SU-DHL-6 (cell line): ENCODE measurements around the gene CTNNBIP1.

Experiments
- H2AFZ ChIP-seq: fragments of 200-600 bp; sonication (generic); 2 replicates; pipeline ENCODE4 v1.6.1; 2014; ENCODE audit warnings: low read depth, mild to moderate bottlenecking, moderate library complexity, mixed read lengths, antibody characterized with exemption, low read length; ENCODE audit not compliant: severe bottlenecking
- H3F3A ChIP-seq: fragments of 200-600 bp; shearing (Covaris generic); 2 replicates; pipeline ENCODE4 v1.6.0; 2016; ENCODE audit warnings: antibody characterized with exemption, mild to moderate bottlenecking; ENCODE audit not compliant: insufficient read depth
- H3K27ac ChIP-seq: fragments of 200-600 bp; sonication (generic); 2 replicates; pipeline ENCODE4 v1.5.1; 2016; ENCODE audit warnings: low read depth, mild to moderate bottlenecking, low read length, moderate library complexity, mixed read lengths
- H3K27me3 ChIP-seq: fragments of 200-600 bp; sonication (generic), shearing (Covaris generic); 2 replicates; pipeline ENCODE4 v1.6.0; 2014; ENCODE audit warnings: mild to moderate bottlenecking, low read length
- H3K36me3 ChIP-seq: fragments of 200-600 bp; sonication (generic); 2 replicates; pipeline ENCODE4 v1.6.1; 2014; ENCODE audit warnings: mild to moderate bottlenecking, low read length, mixed read lengths
- H3K4me2 ChIP-seq: fragments of 300-600, 200-600 bp; shearing (Covaris generic), sonication (generic); 2 replicates; pipeline ENCODE4 v1.6.0; 2014; ENCODE audit warnings: low read length, low read depth, mild to moderate bottlenecking; ENCODE audit not compliant: poor library complexity, severe bottlenecking
- H3K4me3 ChIP-seq: fragments of 200-600 bp; sonication (generic); 2 replicates; pipeline ENCODE4 v1.5.1; 2014; ENCODE audit warnings: antibody characterized with exemption, low read length, mild to moderate bottlenecking, mixed read lengths; ENCODE audit not compliant: insufficient read depth, poor library complexity, severe bottlenecking
- H3K79me2 ChIP-seq: fragments of 200-600 bp; sonication (generic); 2 replicates; pipeline ENCODE4 v1.6.1; 2014; ENCODE audit warnings: mild to moderate bottlenecking, low read length, moderate library complexity; ENCODE audit not compliant: insufficient read depth
- H3K9ac ChIP-seq: fragments of 200-600 bp; sonication (generic); 2 replicates; pipeline ENCODE4 v1.7.0; 2014; ENCODE audit warnings: mild to moderate bottlenecking, low read length
- H3K9me2 ChIP-seq: fragments of 200-600 bp; sonication (generic); replicated peaks from 2 replicates; pipeline ENCODE4 v1.6.1; 2014; ENCODE audit warnings: low read length; ENCODE audit not compliant: insufficient read depth
- H3K9me3 ChIP-seq: fragments of 200-600 bp; sonication (generic); 2 replicates; pipeline ENCODE4 v1.6.1; 2014; ENCODE audit warnings: low read length, mixed read lengths; ENCODE audit not compliant: insufficient read depth
- H4K20me1 ChIP-seq: fragments of 200-600 bp; sonication (generic); 2 replicates; pipeline ENCODE4 v1.6.1; 2014; ENCODE audit warnings: low read depth, mild to moderate bottlenecking, antibody characterized with exemption, low read length, moderate library complexity, mixed read lengths
- CTCF ChIP-seq: fragments of 200-600 bp; sonication (generic); IDR thresholded peaks from one replicate; pipeline ENCODE4 v1.5.1; 2017; ENCODE audit warnings: antibody characterized with exemption, mild to moderate bottlenecking, low read length, moderate library complexity; ENCODE audit not compliant: insufficient read depth, poor library complexity, severe bottlenecking
- EZH2phosphoT487 ChIP-seq: fragments of 200-600 bp; sonication (generic), shearing (Covaris generic); conservative IDR thresholded peaks from 2 replicates; pipeline ENCODE4 v1.6.1; 2018; ENCODE audit warnings: mild to moderate bottlenecking, antibody characterized with exemption, low read length, moderate library complexity, mixed read lengths

Gene CTNNBIP1

GRCh38 chr1:9835404-9835757 is 74.7 kb downstream of the CTNNBIP1 start:
- Histone ChIP-seq H3K4me2 (no peak overlapping the region), H3K9ac (no peak overlapping the region)

GRCh38 chr1:9833632-9834031 is 76.4 kb downstream of the CTNNBIP1 start:
- H4K20me1 ChIP-seq: no peaks in the 10 kb centered on the region
- H3K27ac ChIP-seq: no peak overlapping the region
- H3K9me3 ChIP-seq: no peaks in the 10 kb centered on the region
- no peaks in the 10 kb centered on the region for H3F3A ChIP-seq
- no peak overlapping the region for H3K4me3 ChIP-seq
- H3K36me3 ChIP-seq: no peaks in the 10 kb centered on the region
- H3K9ac ChIP-seq: no peak overlapping the region
- H3K9me2 ChIP-seq: no peaks in the 10 kb centered on the region
- no peak overlapping the region for H3K4me2 ChIP-seq
- H3K27me3 ChIP-seq: no peaks in the 10 kb centered on the region
- TF ChIP-seq EZH2phosphoT487: no peak
- no peak for TF ChIP-seq CTCF
- H2AFZ ChIP-seq: no peak overlapping the region
- H3K79me2 ChIP-seq: no peaks in the 10 kb centered on the region

More at GRCh38 chr1:9835404-9835757, 74.7 kb downstream of the CTNNBIP1 start:
- no peaks in the 10 kb centered on the region for H4K20me1 ChIP-seq
- no peaks in the 10 kb centered on the region for H3K79me2 ChIP-seq
- no peaks in the 10 kb centered on the region for H3K36me3 ChIP-seq
- H3K27ac ChIP-seq: no peak overlapping the region
- H3F3A ChIP-seq: no peaks in the 10 kb centered on the region
- H3K27me3 ChIP-seq: no peaks in the 10 kb centered on the region
- no peaks in the 10 kb centered on the region for H3K9me2 ChIP-seq
- no peak for TF ChIP-seq EZH2phosphoT487
- TF ChIP-seq CTCF: no peak
- H3K4me3 ChIP-seq: no peak overlapping the region
- H3K9me3 ChIP-seq: no peaks in the 10 kb centered on the region
- H2AFZ ChIP-seq: no peak overlapping the region

- Histone ChIP-seq H3K4me3 (no peak overlapping the region), H3K9me3 (no peaks in the 10 kb centered on the region), H2AFZ (no peak overlapping the region), H4K20me1 (peaks cover under 1% of the 10 kb centered on the region; the same call in 1 of the 2 replicates), H3K27ac (no peak overlapping the region), H3K4me2 (no peak overlapping the region), H3K79me2 (peaks cover 7% of the 10 kb centered on the region), H3K9ac (no peak overlapping the region), H3K36me3 (peaks cover under 1% of the 10 kb centered on the region; the same call in 1 of the 2 replicates), H3F3A (peaks cover 22% of the 10 kb centered on the region), H3K9me2 (no peaks in the 10 kb centered on the region), H3K27me3 (no peaks in the 10 kb centered on the region)
- TF ChIP-seq CTCF (no peak), EZH2phosphoT487 (no peak)
Measured at GRCh38 chr1:9827558-9828185, 82.4 kb downstream of the CTNNBIP1 start.
